ENCODE measurements around the gene IARS2.
"Not testable (repeated sequence)": the region's sequence is repeated elsewhere in the genome, so short reads cannot be mapped to it uniquely, and the experiment has no call there.

- TF ChIP-seq POLR2A (IDR thresholded peaks at IDR 0.05), result not testable (repeated sequence)
- TF ChIP-seq, protein P1, sequence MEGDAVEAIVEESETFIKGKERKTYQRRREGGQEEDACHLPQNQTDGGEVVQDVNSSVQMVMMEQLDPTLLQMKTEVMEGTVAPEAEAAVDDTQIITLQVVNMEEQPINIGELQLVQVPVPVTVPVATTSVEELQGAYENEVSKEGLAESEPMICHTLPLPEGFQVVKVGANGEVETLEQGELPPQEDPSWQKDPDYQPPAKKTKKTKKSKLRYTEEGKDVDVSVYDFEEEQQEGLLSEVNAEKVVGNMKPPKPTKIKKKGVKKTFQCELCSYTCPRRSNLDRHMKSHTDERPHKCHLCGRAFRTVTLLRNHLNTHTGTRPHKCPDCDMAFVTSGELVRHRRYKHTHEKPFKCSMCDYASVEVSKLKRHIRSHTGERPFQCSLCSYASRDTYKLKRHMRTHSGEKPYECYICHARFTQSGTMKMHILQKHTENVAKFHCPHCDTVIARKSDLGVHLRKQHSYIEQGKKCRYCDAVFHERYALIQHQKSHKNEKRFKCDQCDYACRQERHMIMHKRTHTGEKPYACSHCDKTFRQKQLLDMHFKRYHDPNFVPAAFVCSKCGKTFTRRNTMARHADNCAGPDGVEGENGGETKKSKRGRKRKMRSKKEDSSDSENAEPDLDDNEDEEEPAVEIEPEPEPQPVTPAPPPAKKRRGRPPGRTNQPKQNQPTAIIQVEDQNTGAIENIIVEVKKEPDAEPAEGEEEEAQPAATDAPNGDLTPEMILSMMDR (IDR thresholded peaks at IDR 0.05), result not testable (repeated sequence)
Observed at GRCh38 chr1:220086261-220086686, 7.7 kb upstream of the IARS2 start.
